B cell (primary cell): Measurements from ENCODE around the gene GPATCH8. TPM values are rescaled to one million over a fixed set of nuclear protein-coding genes. Genes with fewer than 3 reads are reported as not detected.

Experiments
- ATAC-seq: fragments of 200-7000 bp; cut with Tn5 transposase; one replicate; pipeline ENCODE4 v1.10.0; 2021; ENCODE audit warnings: low read depth, mild to moderate bottlenecking, moderate number of reproducible peaks, moderate library complexity
- CTCF ChIA-PET: fragments of 350-600 bp; sonication (Branson Sonifier 250); formaldehyde crosslinking; loops from one replicate; lab custom pipeline; 2021; ENCODE audit warnings: antibody characterized with exemption, inconsistent platforms; lab: Charles Lee
- POLR2A ChIA-PET: fragments of 350-600 bp; sonication (Branson Sonifier 250); formaldehyde crosslinking; loops from one replicate; lab custom pipeline; 2021; ENCODE audit warnings: antibody characterized with exemption; lab: Charles Lee
- DNase-seq: peaks from one replicate; pipeline ENCODE4 v3.0.0; 2013
- H2AFZ ChIP-seq: 2 replicates; pipeline ENCODE4 v1.6.1; 2012; ENCODE audit warnings: mild to moderate bottlenecking, low read depth, low read length; ENCODE audit not compliant: insufficient read depth, poor library complexity, severe bottlenecking
- H3K27ac ChIP-seq, 2 donors: 1 replicate in 1 of 2; 2 replicates in 1 of 2; pipeline ENCODE4 v1.5.1; 2012 to 2013; ENCODE audit warnings: low read length in 2 of 2, mild to moderate bottlenecking in 2 of 2, moderate library complexity in 1 of 2
- H3K27me3 ChIP-seq, 4 experiments: fragments of 200-600 bp in 1 of 4; sonication (generic) in 1 of 4; replicated peaks in 1 of 4; 1 replicate in 2 of 4; 2 replicates in 2 of 4; pipeline versions ENCODE4 v1.6.1 to v1.7.0; 2013 to 2016; ENCODE audit warnings: low read length in 3 of 4, mild to moderate bottlenecking in 2 of 4, mixed read lengths in 1 of 4, moderate library complexity in 1 of 4; ENCODE audit not compliant: insufficient read depth in 4 of 4, control insufficient read depth in 3 of 4; ENCODE audit errors: control extremely low read depth in 1 of 4
- H3K36me3 ChIP-seq, 2 experiments: replicated peaks in 1 of 2; 1 replicate in 1 of 2; 2 replicates in 1 of 2; pipeline versions ENCODE4 v1.6.1 to v1.7.1; 2013; ENCODE audit warnings: low read length in 1 of 2; ENCODE audit not compliant: insufficient read depth in 2 of 2, control insufficient read depth in 1 of 2; ENCODE audit errors: control extremely low read depth in 1 of 2, extremely low read depth in 1 of 2
- H3K4me1 ChIP-seq, 2 donors: fragments of 200-600 bp in 1 of 2; sonication (generic) in 1 of 2; 1 replicate in 1 of 2; 2 replicates in 1 of 2; pipeline versions ENCODE4 v1.5.1 to v1.6.1; 2013 to 2017; ENCODE audit warnings: low read length in 2 of 2; ENCODE audit not compliant: control insufficient read depth in 2 of 2, insufficient read depth in 2 of 2
- H3K4me2 ChIP-seq: replicated peaks from 2 replicates; pipeline ENCODE3; 2012; ENCODE audit warnings: mild to moderate bottlenecking, low read depth, low read length; ENCODE audit not compliant: poor library complexity, severe bottlenecking
- H3K4me3 ChIP-seq, 5 experiments: fragments of 200-600 bp in 1 of 5; sonication (generic) in 1 of 5; 1 replicate in 3 of 5; 2 replicates in 2 of 5; pipeline versions ENCODE4 v1.5.1 to v1.7.0; 2011 to 2016; ENCODE audit warnings: low read length in 4 of 5, mild to moderate bottlenecking in 4 of 5, low read depth in 2 of 5, control low read depth in 1 of 5, moderate library complexity in 1 of 5; ENCODE audit not compliant: insufficient read depth in 1 of 5; ENCODE audit errors: control extremely low read depth in 1 of 5, extremely low read depth in 1 of 5
- H3K79me2 ChIP-seq: fragments of 200-600 bp; sonication (generic); one replicate; pipeline ENCODE4 v1.6.0; 2016; ENCODE audit warnings: low read length; ENCODE audit not compliant: control insufficient read depth, insufficient read depth
- H3K9ac ChIP-seq: fragments of 200-600 bp; sonication (generic); 2 replicates; pipeline ENCODE4 v1.6.1; 2017; ENCODE audit warnings: mild to moderate bottlenecking, low read length, moderate library complexity
- H3K9me3 ChIP-seq, 3 donors: one replicate each; pipeline versions ENCODE4 v1.6.1 to v1.7.1; 2013; ENCODE audit warnings: low read length in 2 of 3; ENCODE audit not compliant: control insufficient read depth in 2 of 3, insufficient read depth in 1 of 3; ENCODE audit errors: control extremely low read depth in 1 of 3
- H4K20me1 ChIP-seq: 2 replicates; pipeline ENCODE4 v1.6.0; 2012; ENCODE audit warnings: mild to moderate bottlenecking, low read length; ENCODE audit not compliant: insufficient read depth, control insufficient read depth, poor library complexity, severe bottlenecking
- H3K27ac Mint-ChIP-seq: one replicate; pipeline ENCODE4 v1.8.0; 2021; ENCODE audit warnings: mixed read lengths
- H3K27me3 Mint-ChIP-seq: one replicate; pipeline ENCODE4 v1.8.0; 2021; ENCODE audit warnings: mixed read lengths
- H3K4me1 Mint-ChIP-seq: one replicate; pipeline ENCODE4 v1.8.0; 2021; ENCODE audit warnings: mixed read lengths
- H3K4me3 Mint-ChIP-seq: one replicate; pipeline ENCODE4 v1.8.0; 2021; ENCODE audit warnings: mixed read lengths
- H3K9me3 Mint-ChIP-seq: one replicate; pipeline ENCODE4 v1.8.0; 2022; ENCODE audit warnings: mixed read lengths; ENCODE audit not compliant: insufficient read depth
- CTCF ChIP-seq: fragments of 200-600 bp; IDR thresholded peaks from one replicate; pipeline ENCODE4 v1.8.0; 2022; ENCODE audit warnings: antibody characterized with exemption, mild to moderate bottlenecking
- EZH2 ChIP-seq: IDR thresholded peaks from 2 replicates; pipeline ENCODE4 v1.6.1; 2012; ENCODE audit warnings: borderline replicate concordance, low read depth, mild to moderate bottlenecking, moderate library complexity, low read length; ENCODE audit not compliant: insufficient read depth, poor library complexity, severe bottlenecking
- WGBS: methylation state at CpG from one replicate; pipeline ENCODE4 v1.1.5; 2013; ENCODE audit warnings: missing lambda C conversion rate; ENCODE audit not compliant: insufficient coverage; 5-methylcytosine and 5-hydroxymethylcytosine counted together
- intact Hi-C: fragments of 100-400 bp; cut with micrococcal nuclease; formaldehyde crosslinking; loops from one replicate; pipeline ENCODE4 v1.10.0; 2022
- polyA plus RNA-seq: library from polyadenylated mRNA; depleted of rRNA; stranded (reverse); fragments of >200 nt; gene quantifications from 2 replicates; pipeline ENCODE4 v1.2.3, GENCODE V29; 2012
- total RNA-seq, 2 donors: library from RNA; stranded (reverse); fragments of 120-200 nt in 1 of 2; gene quantifications; 1 replicate in 1 of 2; 2 replicates in 1 of 2; pipeline versions ENCODE4 v1.2.3 to v1.2.4, GENCODE V29; 2013 to 2022

The GPATCH8 gene
- total and polyA plus RNA-seq, 2 donors (not counting 1 experiment from before 2014, with no cell fraction given) = 28.3 to 83.4 TPM

GRCh38 chr17:44536090-44536953 is 33.1 kb upstream of the GPATCH8 start:
- no peak overlapping the region for H2AFZ ChIP-seq
- no peaks in the 10 kb centered on the region for H4K20me1 ChIP-seq
- H3K9ac ChIP-seq = no peak overlapping the region
- peaks cover 10% of the 10 kb centered on the region for H3K4me1 Mint-ChIP-seq
- no peak overlapping the region for H3K4me3 ChIP-seq
- H3K4me1 ChIP-seq = peaks cover 0 to 10% of the 10 kb centered on the region in 2 donors
- TF ChIP-seq CTCF = no peak
- TF ChIP-seq EZH2 = no peak
- intact Hi-C loops = no loop called here
- 73% methylated on average over 3 of the region's 12 CpGs for WGBS
- H3K36me3 ChIP-seq = no peaks in the 10 kb centered on the region
- H3K9me3 Mint-ChIP-seq = no peaks in the 10 kb centered on the region
- no peaks in the 10 kb centered on the region for H3K9me3 ChIP-seq
- H3K79me2 ChIP-seq = no peaks in the 10 kb centered on the region
- CTCF ChIA-PET = interaction anchor here (0.7 to 2.0 kb wide), 6 partner anchors 9 to 101 kb away, joined by 3 to 14 read pairs (median 4); no protein-coding TSS in a partner anchor
- ATAC-seq = no peak
- no peaks in the 10 kb centered on the region for H3K27me3 ChIP-seq
- no peak overlapping the region for H3K27ac Mint-ChIP-seq
- no peak overlapping the region for H3K4me2 ChIP-seq
- DNase-seq = no peak
- POLR2A ChIA-PET = interaction anchor here (0.5 to 0.6 kb wide), 2 partner anchors 12 to 401 kb away, joined by 3 to 4 read pairs; no protein-coding TSS in a partner anchor
- peaks cover 15% of the 10 kb centered on the region for H3K27me3 Mint-ChIP-seq
- no peak overlapping the region for H3K27ac ChIP-seq
- no peak overlapping the region for H3K4me3 Mint-ChIP-seq
